HepG2 (cell line): Measurements from ENCODE around the gene GLB1L3. TPM values are rescaled to one million over a fixed set of nuclear protein-coding genes. Genes with fewer than 3 reads are reported as not detected.

Experiments
- SNRNP70 ChIP-seq: fragments of 200-400 bp; formaldehyde crosslinking; IDR thresholded peaks from 2 replicates; pipeline ENCODE4 v1.6.1; 2017; ENCODE audit warnings: mild to moderate bottlenecking, low read depth, low read length, moderate library complexity
- ZNF407 ChIP-seq: sonication (generic); formaldehyde crosslinking; IDR thresholded peaks from one replicate; pipeline ENCODE4 v1.5.1; 2020; ENCODE audit warnings: mild to moderate bottlenecking, missing genetic modification reagents; ENCODE audit errors: not compliant biosample characterization
- ZNF597 ChIP-seq: sonication (generic); formaldehyde crosslinking; IDR thresholded peaks from 2 replicates; pipeline ENCODE4 v1.5.0; 2020; ENCODE audit warnings: missing genetic modification reagents
- polyA plus RNA-seq, 8 experiments: library from polyadenylated mRNA; depleted of rRNA in 3 of 8; stranded (reverse) in 7 of 8; unstranded in 1 of 8; fragments of >200 nt; fragmentation: Illumina TruSeq in 4 of 8; extraction: Trizol in 4 of 8; gene quantifications; 2 replicates each; pipeline versions ENCODE4 v1.2.1 to v1.2.3, GENCODE V29; 2011 to 2016; ENCODE audit warnings: low read depth in 4 of 8, missing spikeins in 1 of 8, mixed read lengths in 1 of 8; ENCODE audit not compliant: insufficient read depth in 1 of 8
- total RNA-seq, 5 experiments: library from RNA; depleted of rRNA; stranded (reverse); fragments of >200 nt; fragmentation: Illumina TruSeq; extraction: Trizol; gene quantifications; 2 replicates each; pipeline ENCODE4 v1.2.3, GENCODE V29; 2016; ENCODE audit warnings: low read depth in 1 of 5

Gene GLB1L3
- total and polyA plus RNA-seq, 2 of the 13 experiments (the other 11 are each of a cell fraction or from before 2014, with no cell fraction given) = not detected

GRCh38 chr11:134293119-134294113 is 17.2 kb downstream of the GLB1L3 start (continued):
- TF ChIP-seq ZNF407 (no peak), ZNF597 (no peak), SNRNP70 (no peak)
- TF ChIP-seq, all 625 proteins: peak for 0
